Activated effector memory CD4-positive, alpha-beta T cell treated with anti-CD3 and anti-CD28 coated beads, Interleukin-2, amount 50 U/mL, for 16 hours (primary cell): ENCODE measurements around the gene MAP1B.
"Not testable (repeated sequence)": the region's sequence is repeated elsewhere in the genome, so short reads cannot be mapped to it uniquely, and the experiment has no call there.

Experiments
- DNase-seq: peaks from one replicate; pipeline ENCODE4 v3.0.0-alpha.2; 2020

The MAP1B gene

DNA sequence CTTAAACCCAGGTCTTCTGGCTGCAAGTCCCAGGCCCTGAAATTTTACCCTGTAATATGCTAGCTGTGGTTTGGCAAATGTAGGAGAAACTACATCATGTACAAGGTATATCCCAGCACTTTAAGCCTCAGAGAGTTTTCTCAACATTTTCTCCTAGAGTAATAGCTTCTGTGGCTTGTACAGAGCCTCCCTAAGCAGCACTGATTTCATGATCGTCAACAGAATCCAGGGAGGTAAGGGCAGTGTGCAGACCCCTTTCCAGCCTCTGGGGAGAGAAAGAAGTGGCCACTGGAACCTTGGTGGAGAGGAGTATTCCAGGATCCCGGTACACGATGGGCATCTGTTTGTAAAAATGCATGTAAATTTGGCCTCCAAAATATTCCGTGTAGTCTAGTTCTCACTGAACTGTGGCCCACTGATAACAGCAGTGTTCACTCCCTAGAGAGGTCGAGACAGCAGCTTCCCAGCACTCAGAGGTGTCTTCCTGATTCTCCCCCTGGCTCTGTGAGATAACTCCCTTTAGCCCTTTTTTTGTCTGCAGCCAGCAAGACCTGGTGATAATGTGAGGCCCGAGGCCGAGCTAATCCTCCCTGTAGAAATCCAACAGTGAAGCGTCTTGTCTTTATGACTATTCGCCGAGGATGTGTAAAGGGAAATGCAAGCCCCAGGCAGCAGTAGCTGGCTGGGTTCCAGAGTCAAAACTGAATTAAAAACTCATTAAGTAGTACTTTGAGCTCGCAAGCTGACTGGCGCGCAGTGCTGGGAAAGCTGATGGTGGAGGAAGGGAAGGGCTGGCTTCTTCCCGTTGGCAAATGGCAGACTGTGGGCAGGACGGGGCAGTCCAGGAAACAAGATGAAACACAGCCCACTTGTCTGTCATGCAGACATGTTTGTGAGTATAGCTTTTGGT is 59.0 kb downstream of the MAP1B start:
- DNase-seq: no peak

DNA sequence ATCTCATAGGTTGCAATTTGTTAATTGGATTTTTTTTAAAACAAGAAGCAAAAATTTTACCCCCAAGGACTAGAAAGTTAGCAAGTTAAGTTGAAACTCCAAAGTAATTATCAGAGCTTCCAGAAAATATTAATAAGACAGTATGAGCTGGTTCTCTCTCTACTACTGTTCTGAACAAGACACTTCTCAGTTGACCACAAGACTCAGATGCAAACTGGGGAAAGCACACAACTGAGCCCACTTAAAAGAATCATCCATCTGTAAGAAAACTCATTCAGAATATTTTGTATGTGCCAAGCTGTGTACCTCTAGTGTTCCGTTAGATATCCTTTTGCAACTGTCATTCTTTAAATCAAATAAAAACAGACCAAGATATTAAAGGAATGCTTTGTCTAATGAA is 60.0 kb downstream of the MAP1B start:
- DNase-seq: no peak

DNA sequence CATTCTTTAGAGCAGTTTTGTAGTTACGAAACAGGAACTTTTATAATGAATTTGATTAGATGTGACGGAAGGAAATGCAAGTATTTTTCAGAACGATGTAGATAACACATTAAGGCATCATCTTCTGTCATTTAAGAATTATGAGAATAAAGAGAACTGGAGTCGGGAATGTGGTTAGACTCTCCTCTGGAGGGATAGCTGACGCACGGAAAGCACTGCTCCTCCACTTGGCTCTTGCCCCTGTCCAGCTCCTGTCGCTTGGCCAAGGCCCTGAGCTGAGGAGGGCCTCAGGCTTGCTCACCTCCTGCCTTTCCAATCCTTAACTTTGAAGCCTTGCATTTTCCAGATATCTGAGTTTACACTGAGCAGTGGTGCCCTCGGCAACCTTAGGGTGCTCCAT is 60.5 kb downstream of the MAP1B start:
- DNase-seq: no peak

DNA sequence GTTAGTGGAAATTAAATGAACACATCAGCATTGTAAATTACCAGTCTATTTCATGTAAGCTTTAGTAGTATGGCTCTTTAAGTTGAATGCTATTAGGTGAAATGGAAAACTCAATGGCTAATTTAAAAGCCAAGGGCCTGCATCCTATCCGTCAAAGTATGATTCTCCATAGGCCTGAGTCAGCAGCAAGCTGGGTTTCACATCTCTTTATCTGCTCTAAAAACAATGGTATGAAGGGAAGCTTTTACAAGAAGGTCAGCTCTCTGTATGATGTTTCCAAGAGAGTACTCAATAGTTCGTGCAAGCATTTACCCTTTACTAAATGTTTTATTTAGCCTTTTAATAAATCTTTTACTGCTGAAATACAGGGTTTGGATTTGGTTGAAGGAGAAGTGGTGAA is 62.8 kb downstream of the MAP1B start:
- DNase-seq: no peak

DNA sequence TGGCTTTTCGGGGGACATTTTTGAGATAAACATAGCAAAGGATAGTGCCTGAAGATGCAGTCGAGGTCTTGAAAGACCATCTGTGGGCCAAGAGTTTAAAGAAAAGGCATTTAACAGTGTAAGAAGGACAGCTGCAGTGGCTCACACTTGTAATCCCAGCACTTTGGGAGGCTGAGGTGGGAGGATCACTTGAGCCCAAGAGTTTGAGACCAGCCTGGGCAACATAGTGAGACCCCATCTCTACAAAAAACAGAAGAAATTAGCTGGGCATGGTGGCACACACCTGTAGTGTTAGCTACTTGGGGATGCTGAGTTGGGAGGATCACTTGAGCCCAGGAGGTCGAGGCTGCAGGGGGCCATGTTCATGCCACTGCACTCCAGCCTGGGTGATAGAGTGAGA is 63.9 kb downstream of the MAP1B start:
- DNase-seq: not testable (repeated sequence)

DNA sequence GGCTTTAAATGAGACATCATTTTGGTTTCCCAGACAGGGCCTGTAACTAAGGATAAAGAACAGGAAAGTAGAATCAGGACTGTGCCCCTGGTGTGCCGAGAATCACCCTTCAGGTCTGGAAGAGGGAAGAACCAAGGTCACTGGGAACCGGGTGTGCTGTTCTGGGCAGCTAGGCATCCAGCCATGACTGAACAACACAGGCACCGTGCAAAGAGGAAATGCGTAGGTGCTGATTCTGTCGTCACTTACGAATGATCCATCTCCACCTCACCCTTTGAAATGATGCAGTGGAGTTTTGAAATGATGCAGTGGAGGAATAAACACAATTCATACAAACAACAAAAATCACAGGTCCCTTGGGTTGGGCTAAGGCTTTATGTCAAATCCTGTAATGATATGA is 64.4 kb downstream of the MAP1B start:
- no peak for DNase-seq

DNA sequence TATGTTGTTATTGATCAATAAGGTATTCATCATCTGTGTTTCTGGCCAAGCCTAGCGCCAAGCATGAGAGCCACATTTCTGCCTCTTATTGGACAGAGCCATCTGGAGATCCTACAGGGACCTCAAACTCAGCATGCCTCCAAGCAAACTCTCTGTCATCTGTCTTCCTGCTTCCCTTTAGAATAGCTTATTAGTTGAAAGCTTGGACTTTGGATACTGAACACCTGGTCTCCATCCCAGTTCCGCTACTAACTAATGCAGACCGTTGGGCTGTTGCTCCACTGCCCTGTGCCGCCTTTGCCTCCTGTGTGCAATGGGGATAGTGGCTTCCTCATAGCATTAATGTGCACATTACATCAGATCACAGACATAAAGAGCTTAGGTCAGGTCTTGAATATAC is 65.5 kb downstream of the MAP1B start:
- no peak for DNase-seq

DNA sequence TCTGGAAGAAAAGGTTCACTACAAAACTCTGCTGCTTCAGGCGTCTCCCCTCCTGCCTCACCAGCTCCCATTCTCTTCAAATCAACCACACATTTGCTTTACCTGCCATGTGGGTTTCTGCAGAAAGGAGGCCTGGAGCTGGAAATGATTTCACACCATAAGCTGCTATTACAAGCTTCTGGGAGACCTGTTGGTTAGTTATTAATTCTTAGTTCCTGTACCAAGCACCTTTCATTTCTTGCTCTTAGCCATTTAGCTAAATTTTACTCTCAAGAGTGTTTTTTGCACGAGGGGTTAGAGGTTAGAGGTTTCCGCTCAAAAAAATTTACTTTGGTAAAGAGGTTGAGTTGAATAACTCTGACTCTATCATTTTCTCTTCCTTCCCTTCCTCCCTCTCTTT is 70.3 kb downstream of the MAP1B start:
- no peak for DNase-seq

DNA sequence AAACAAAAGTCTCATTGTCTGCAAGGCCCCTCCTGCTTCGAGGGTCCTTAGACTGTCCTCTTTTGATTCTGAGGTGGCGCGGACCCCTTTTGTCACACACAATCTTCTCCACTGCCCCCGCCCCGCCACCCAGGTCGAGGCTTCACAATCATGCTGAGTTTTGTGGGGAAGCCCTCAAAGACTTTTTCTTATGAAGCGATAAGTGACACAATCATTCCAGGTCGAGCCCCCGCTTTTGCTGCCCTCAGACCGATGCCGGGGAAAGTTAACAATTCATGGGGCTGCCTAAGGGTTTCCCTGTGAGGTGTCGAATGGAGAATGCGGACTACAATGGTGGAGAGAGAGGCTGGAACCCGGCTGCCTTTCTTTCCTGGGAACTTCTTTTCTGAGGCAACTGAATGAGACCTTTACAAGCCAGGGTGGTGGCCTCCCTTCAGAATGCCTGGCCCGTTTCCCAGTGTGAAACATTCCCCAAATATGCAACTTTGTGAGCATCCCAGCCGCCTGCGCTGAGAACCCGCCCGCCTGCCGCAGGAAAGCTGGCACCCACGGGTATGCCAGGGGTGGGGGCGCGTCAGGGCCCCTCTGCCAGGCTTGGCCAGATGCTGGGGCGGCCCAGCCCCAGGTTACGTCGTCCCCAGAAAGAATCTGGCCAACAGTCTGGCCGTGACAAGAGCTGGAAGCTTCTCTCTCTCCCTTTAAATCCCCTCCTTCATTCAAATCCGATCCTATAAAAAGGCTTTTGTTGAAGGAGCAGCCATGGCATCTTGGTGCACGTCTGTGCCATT is 71.9 kb downstream of the MAP1B start:
- DNase-seq: no peak

DNA sequence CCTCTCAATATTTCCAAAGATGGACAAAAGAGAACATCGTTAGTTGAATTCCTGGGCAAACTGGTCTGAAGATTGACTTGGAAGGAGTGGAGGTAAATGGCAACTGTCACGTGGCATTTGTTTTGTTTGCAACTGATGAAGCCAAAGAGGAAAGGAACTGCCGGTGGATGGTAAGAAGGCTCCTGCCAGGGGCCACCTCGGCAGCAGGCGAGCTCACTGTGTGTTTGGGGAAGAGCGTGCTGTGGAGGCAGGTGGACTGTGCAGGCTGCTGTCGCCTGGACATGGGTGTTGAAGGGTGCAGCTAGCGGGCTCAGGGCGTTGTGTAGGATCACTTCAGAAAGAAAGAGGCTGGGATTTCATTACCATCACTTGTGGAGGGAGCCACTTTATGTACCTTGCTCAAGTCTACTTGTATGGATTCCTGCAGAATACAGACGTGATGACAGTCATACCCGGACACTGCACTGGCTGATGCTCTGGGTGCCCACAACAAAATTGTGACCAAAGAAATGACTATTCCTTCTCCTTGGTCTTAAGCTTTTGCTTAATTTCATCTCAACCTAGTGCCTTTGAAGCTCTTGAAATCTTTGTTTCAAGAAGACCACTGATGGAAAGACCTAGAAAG is 72.7 kb downstream of the MAP1B start:
- no peak for DNase-seq

DNA sequence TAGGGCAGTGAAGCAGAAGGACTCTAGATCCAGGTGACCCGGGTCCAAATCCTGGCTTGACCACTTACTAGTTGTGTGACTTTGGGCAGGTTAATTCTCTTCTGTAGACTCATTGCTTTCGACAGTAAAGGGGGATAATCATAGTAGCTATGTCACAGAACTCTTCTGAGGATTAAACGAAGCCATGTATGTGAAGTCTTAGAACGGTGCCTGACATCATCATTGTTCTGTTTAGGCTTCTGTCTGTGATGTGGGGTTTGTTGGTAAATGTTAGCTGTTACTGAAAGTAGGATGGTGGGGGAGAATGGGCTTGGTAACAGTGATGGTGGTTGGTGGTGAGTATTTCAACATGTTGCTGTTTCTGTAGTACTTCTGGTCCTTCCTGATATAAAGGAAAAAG is 73.7 kb downstream of the MAP1B start:
- DNase-seq: no peak

DNA sequence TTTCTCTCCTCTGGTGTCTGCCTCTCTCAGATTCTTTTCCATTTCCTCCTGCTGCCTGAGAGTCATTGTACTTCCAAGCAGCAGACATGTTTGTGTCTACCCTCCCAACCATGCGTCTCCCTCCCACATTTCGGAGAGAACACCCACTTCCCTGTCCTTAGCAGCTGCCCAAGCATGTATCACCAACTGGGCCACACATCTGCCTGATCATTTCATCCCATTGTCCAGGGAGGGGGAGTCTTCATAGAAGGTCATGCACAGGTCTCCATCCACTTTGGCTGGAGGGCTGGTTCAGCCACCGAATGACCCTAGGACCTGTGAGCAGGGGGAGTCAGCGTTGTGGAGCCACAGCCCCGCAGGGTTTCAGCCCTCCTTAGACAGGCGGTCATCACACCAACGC is 75.4 kb downstream of the MAP1B start:
- DNase-seq: no peak

DNA sequence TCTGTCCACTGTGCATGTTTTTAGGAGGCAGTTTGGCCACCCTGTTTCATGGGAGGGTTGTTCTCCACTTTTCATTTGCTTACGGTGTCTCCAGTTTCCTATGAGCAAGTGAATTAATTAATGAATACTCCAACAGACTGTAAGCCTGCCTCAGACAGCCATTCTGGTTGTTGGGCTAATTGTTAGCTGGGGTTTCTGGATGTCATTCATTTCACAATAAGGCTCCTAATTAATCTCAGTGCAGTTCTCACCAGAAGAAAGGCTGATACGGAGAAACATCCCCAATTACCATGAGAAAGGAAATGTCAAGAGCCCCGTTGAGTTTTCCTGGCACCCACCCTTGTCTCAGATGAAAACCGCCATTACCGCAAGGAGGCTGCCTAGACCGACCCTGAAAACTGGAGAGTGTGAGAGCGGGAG is 75.8 kb downstream of the MAP1B start:
- no peak for DNase-seq

DNA sequence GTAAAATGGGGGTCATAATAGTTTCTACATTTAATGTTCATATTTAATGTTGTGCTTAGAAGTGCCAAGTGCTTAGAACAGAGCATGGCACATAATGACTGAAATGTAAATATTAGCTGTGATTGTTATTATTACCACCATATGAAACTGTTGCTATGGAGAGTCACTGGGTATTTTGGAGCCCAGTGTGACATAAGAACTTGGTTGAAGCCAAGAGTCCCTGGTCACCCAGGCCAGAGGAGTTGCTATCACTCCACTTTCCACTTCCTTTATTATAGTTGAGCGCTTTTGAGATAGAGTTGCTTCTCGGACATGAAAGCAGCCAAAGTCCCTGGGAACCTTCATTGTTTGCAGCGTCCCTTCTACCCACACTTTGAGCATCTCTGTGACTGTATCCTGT is 77.1 kb downstream of the MAP1B start:
- no peak for DNase-seq

DNA sequence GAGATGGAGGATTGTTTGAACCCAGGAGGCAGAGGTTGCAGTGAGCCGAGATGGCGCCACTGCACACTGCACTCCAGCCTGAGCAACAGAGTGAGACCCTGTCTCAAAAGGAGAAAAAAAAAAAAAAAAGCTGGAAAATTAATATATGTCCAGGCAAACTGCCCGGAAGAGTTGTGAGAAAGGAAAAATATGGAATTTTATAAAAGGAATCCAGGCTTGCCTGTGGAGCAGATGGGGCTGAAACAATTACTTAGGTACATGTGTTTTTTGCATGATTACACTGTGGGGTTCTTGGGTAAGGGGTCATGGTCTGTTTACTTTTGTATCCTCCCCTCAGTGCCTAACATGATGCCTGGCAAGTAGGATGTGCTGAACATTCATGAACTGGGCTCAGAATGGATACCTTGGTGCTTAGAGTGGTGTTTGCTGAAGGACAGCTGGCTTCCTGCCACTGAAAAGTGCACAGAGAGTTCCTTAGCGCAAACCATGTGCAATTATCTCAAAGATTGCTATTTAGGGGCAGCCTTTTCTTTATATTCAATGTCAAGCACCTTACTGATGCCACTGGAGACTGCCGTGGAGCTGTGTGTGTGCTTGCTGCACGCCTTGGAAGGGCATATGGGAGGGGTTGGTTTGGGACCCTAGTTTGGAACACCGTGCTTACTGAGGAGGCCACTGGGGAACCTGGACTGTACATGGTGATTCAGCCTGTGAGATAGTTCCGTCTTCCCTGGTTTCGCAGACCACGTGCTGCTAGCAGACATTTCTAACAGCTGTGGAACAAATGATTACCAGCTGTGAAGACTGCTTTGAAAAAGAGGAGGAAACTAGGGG is 78.4 kb downstream of the MAP1B start:
- no peak for DNase-seq

DNA sequence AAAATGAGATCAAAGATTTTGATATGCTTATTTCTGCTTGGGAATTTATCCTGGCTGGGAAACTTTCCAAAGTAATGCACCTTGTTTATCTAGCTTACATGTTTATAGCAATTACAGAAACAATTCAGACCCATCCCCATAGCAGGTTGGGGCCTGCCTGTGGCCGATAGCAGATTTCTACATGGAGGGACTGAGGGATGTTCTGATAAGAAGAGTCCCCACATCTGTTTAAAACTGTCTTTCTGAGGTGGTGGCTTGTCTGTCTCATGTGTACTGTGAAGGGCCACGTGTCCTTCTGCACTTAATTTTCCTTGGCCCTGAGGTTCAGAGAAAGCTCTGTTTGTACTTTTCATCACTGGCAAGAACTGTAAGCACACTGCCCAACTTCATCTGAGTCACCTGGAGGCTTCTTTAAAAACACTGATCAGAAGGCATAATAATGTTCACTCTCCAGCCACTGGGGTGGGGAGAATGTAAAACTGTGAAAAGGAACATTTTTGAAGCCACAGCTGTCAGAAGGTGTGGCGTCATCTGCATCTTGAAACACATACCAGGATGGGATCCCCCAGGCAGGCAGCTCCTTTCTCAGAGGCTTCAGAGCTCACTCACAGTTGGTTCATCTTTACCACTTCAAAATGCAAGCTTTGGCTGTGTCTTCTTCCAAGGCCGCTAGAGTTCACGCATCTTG is 80.3 kb downstream of the MAP1B start:
- DNase-seq: no peak

DNA sequence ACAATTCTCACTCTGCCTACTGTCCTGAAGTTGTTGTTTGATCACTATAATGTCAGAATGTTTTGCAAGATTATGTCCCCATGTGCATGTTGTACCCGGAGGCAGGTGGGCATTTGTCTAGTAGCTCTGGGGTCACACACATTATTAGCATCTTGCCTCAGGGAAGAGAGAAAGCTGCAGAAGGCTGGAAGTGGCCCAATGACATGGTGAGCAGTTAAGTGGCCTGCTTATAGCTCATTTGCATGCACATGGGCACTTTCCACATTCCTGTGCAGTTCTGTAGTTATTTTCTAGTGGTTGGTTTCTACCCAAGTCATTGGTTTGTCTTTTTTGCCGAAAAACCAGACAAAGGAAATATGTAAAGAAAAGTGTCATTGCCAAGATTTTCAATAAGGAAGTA is 80.9 kb downstream of the MAP1B start:
- DNase-seq: no peak

DNA sequence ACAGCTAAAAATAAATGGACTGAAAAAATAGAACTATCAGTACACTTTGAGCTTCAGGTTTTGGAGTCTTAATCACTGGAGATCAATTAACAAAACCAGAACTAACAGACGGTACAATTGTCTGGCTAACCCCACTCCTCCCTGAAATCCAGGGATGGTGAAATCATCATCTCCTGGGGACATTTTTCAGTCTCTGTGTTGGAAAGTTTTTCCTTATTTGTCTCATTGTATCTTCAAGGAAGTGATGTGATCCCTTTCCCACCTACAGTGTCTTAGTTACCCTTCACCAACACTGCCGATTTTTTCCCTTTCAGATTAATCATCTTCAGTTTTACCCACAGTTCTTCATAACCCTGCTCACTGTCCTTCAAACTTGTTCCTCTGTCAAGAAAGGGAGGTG is 81.9 kb downstream of the MAP1B start:
- DNase-seq: no peak

DNA sequence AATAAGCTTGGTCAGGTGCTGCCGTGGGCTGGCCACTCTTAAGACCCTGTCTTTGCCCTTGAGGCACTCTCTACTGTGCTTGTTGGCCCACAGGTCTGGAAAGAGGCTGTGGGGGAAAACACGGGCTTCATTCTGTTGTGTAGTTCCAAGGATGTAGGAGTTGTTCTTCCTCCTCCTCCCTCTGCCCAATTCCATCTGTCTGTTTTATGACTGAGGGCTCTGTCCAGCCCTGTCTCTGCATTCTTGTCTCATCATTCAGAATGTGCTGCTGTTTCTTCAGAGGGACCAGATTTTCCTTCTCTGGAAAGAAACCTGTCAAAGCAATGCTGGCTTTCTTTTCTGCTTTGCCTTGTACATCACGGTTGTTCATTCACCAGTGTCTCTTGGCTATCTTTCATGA is 84.1 kb downstream of the MAP1B start:
- DNase-seq: no peak

DNA sequence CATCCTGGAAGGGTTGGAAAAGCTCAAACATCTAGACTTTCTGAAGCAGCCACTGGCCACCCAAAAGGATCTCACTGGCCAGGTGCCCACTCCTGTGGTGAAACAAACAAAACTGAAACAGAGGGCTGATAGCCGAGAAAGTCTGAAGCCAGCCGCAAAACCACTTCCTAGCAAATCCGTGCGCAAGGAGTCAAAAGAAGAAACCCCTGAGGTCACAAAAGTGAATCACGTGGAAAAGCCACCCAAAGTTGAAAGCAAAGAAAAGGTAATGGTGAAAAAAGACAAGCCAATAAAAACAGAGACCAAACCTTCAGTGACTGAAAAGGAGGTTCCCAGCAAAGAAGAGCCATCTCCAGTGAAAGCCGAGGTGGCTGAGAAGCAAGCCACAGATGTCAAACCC is 87.6 kb downstream of the MAP1B start:
- peak; percentile 66 for DNase-seq

DNA sequence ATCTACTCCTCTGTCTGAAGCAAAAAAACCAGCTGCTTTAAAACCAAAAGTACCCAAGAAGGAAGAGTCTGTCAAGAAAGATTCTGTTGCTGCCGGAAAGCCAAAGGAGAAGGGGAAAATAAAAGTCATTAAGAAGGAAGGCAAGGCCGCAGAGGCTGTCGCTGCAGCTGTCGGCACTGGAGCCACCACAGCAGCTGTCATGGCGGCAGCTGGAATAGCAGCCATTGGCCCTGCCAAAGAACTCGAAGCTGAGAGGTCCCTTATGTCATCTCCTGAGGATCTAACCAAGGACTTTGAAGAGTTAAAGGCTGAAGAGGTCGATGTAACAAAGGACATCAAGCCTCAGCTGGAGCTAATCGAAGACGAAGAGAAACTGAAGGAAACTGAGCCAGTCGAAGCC is 88.3 kb downstream of the MAP1B start:
- no peak for DNase-seq

DNA sequence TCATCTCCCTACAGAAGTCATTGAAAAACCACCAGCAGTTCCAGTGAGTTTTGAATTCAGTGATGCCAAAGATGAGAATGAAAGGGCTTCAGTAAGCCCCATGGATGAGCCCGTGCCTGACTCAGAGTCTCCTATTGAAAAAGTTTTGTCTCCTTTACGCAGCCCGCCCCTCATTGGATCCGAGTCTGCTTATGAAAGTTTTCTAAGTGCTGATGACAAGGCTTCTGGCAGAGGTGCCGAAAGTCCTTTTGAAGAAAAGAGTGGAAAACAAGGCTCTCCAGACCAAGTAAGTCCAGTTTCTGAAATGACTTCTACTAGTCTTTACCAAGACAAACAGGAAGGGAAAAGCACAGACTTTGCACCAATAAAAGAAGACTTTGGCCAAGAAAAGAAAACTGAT is 90.1 kb downstream of the MAP1B start:
- no peak for DNase-seq
